NCI-H187 treated with DMSO at 0.1 percent for 48 hours (cell line): ENCODE results near the gene MAGEL2.
"Not testable (repeated sequence)": the region's sequence is repeated elsewhere in the genome, so short reads cannot be mapped to it uniquely, and the experiment has no call there.

Source experiments
- DNase-seq: peaks from one replicate; lab custom pipeline; 2025; lab: John Stamatoyannopoulos, UW

The MAGEL2 gene

GRCh38 chr15:23606226-23606625 is 41.4 kb downstream of the MAGEL2 start:
- no peak for DNase-seq

GRCh38 chr15:23602124-23602523 is 45.5 kb downstream of the MAGEL2 start:
- no peak for DNase-seq

GRCh38 chr15:23599053-23599452 is 48.6 kb downstream of the MAGEL2 start:
- DNase-seq: no peak

GRCh38 chr15:23597278-23597677 is 50.4 kb downstream of the MAGEL2 start:
- not testable (repeated sequence) for DNase-seq

GRCh38 chr15:23596736-23597135 is 50.9 kb downstream of the MAGEL2 start:
- DNase-seq: no peak

GRCh38 chr15:23595368-23595767 is 52.3 kb downstream of the MAGEL2 start:
- DNase-seq: no peak

GRCh38 chr15:23594252-23594770 is 53.4 kb downstream of the MAGEL2 start:
- no peak for DNase-seq
